NB4 (cell line): ENCODE measurements around the gene CHIC2.

ENCODE experiments used
- POLR2A ChIP-seq: IDR thresholded peaks from 2 replicates; pipeline ENCODE4 v1.6.1; 2011; ENCODE audit warnings: mild to moderate bottlenecking; ENCODE audit not compliant: insufficient read length; ENCODE audit errors: extremely low read depth
- TF ChIP-seq, protein P1 (sequence below): IDR thresholded peaks from one replicate; pipeline ENCODE4 v1.5.1; 2012; ENCODE audit warnings: low read depth, low read length

DNA sequence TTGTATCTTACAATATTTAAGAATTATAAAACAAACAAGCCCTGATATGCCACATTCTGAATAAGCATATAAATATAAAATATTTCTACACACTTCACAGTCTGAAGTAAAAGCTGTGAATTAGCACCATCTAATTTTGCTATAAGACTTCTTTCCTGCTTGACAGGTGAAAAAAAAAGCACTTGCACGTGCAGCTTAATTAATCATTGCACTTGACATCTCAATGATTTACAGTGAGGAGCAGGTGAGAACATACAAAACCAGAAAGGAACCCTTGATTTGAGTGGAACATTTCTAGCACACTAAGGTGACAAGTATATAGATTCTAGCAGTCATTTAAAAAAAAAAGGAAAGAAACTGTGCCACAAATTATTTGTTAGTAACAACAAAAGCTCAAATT, 47.9 kb downstream of the CHIC2 start:
- TF ChIP-seq, protein P1, sequence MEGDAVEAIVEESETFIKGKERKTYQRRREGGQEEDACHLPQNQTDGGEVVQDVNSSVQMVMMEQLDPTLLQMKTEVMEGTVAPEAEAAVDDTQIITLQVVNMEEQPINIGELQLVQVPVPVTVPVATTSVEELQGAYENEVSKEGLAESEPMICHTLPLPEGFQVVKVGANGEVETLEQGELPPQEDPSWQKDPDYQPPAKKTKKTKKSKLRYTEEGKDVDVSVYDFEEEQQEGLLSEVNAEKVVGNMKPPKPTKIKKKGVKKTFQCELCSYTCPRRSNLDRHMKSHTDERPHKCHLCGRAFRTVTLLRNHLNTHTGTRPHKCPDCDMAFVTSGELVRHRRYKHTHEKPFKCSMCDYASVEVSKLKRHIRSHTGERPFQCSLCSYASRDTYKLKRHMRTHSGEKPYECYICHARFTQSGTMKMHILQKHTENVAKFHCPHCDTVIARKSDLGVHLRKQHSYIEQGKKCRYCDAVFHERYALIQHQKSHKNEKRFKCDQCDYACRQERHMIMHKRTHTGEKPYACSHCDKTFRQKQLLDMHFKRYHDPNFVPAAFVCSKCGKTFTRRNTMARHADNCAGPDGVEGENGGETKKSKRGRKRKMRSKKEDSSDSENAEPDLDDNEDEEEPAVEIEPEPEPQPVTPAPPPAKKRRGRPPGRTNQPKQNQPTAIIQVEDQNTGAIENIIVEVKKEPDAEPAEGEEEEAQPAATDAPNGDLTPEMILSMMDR = no peak
- no peak for TF ChIP-seq POLR2A
